ENCODE measurements around the gene USP31. TPM values are rescaled to one million over a fixed set of nuclear protein-coding genes. Genes with fewer than 3 reads are reported as not detected.

USP31 gene
- total RNA-seq, 4 donors from 2014 or later = 7.8 to 29.9 (median 11.0) TPM

- H3K36me3 ChIP-seq = peaks cover 0 to 21% (median 0%) of the 10 kb centered on the region in 3 donors
- H3K27ac ChIP-seq = peak within 1 kb of the TSS in 3 of 4 donors; percentile 29 to 68 (median 62)
- 0% methylated on average over 4 to 14 of the region's 71 CpGs for WGBS, 2 donors
- peaks cover 8 to 50% (median 11%) of the 10 kb centered on the region in 3 donors for H3K4me1 ChIP-seq
- H3K9me3 ChIP-seq = no peaks in the 10 kb centered on the region
- DNase-seq = no peak
- H3K4me3 ChIP-seq = peak within 1 kb of the TSS; percentile 50 to 79 (median 62)
- intact Hi-C loops (cut with DNase I) = loop anchor here (5.0 kb wide), 1 partner anchor 249 kb away; no protein-coding TSS in a partner anchor
- TF ChIP-seq POLR2A (IDR thresholded peaks at IDR 0.05) (peak in 1 of 4 donors; percentile 21), CTCF (IDR thresholded peaks at IDR 0.05) (no peak)
- peaks cover 0 to 54% (median 5%) of the 10 kb centered on the region in 4 donors for H3K27me3 ChIP-seq
These were observed 33.7 kb upstream of the USP31 start, which contains the start of gene SCNN1G for GRCh38 chr16:23182679-23183542. TSS of gene SCNN1G (plus strand) at chr16:23182745. CDS start at chr16:23186272, 3,527 bp downstream.

GRCh38 chr16:23182206-23182678 is 33.0 kb upstream of the USP31 start:
- 6 to 12% methylated on average over 8 to 12 of the region's 33 CpGs for WGBS, 2 donors
- TF ChIP-seq POLR2A (IDR thresholded peaks at IDR 0.05) = no peak
- TF ChIP-seq CTCF (IDR thresholded peaks at IDR 0.05) = peak; percentile 84 to 100 (median 98)
- intact Hi-C loops (cut with DNase I) = loop anchor here (5.0 kb wide), 1 partner anchor 250 kb away; no protein-coding TSS in a partner anchor
- peaks cover 0 to 56% (median 5%) of the 10 kb centered on the region in 4 donors for H3K27me3 ChIP-seq
- peaks cover 8 to 48% (median 11%) of the 10 kb centered on the region in 3 donors for H3K4me1 ChIP-seq
- no peaks in the 10 kb centered on the region for H3K9me3 ChIP-seq
- peak overlapping the region in 2 of 4 donors; percentile 62 to 68 for H3K27ac ChIP-seq
- H3K36me3 ChIP-seq = peaks cover 0 to 14% (median 0%) of the 10 kb centered on the region in 3 donors
- DNase-seq = no peak
- H3K4me3 ChIP-seq = peak overlapping the region; percentile 50 to 79 (median 62)

GRCh38 chr16:23181506-23181905 is 32.3 kb upstream of the USP31 start:
- intact Hi-C loops (cut with DNase I) = loop anchor here (5.0 kb wide), 1 partner anchor 251 kb away; no protein-coding TSS in a partner anchor
- DNase-seq = no peak
- no peak overlapping the region for H3K4me3 ChIP-seq
- WGBS, 2 donors = 80 to 100% methylated on average over 3 to 4 of the region's 4 CpGs
- H3K9me3 ChIP-seq = no peaks in the 10 kb centered on the region
- peaks cover 0 to 7% (median 0%) of the 10 kb centered on the region in 3 donors for H3K36me3 ChIP-seq
- H3K27ac ChIP-seq = no peak overlapping the region
- peaks cover 0 to 63% (median 5%) of the 10 kb centered on the region in 4 donors for H3K27me3 ChIP-seq
- H3K4me1 ChIP-seq = peaks cover 8 to 43% (median 11%) of the 10 kb centered on the region in 3 donors
- TF ChIP-seq POLR2A (IDR thresholded peaks at IDR 0.05) (no peak), CTCF (IDR thresholded peaks at IDR 0.05) (no peak)

- H3K4me1 ChIP-seq = no peaks in the 10 kb centered on the region
- H3K27me3 ChIP-seq = peaks cover 0 to 33% (median 0%) of the 10 kb centered on the region in 4 donors
- intact Hi-C loops (cut with DNase I) = loop anchor here (10.0 kb wide), 1 partner anchor 111 kb away; no protein-coding TSS in a partner anchor
- H3K36me3 ChIP-seq = no peaks in the 10 kb centered on the region
- no peaks in the 10 kb centered on the region for H3K9me3 ChIP-seq
- no peak overlapping the region for H3K4me3 ChIP-seq
- TF ChIP-seq CTCF (IDR thresholded peaks at IDR 0.05) (no peak), POLR2A (IDR thresholded peaks at IDR 0.05) (no peak)
- H3K27ac ChIP-seq = no peak overlapping the region
- no peak for DNase-seq
These were observed 26.4 kb upstream of the USP31 start for GRCh38 chr16:23175651-23176050.

GRCh38 chr16:23174622-23175021 is 25.4 kb upstream of the USP31 start:
- H3K4me3 ChIP-seq = no peak overlapping the region
- H3K27me3 ChIP-seq = peaks cover 0 to 25% (median 0%) of the 10 kb centered on the region in 4 donors
- TF ChIP-seq POLR2A (IDR thresholded peaks at IDR 0.05) (no peak), CTCF (IDR thresholded peaks at IDR 0.05) (no peak)
- H3K9me3 ChIP-seq = no peaks in the 10 kb centered on the region
- WGBS, 2 donors = 40 to 49% methylated on average over 1 to 2 of the region's 2 CpGs
- H3K27ac ChIP-seq = no peak overlapping the region
- no peak for DNase-seq
- no peaks in the 10 kb centered on the region for H3K36me3 ChIP-seq
- intact Hi-C loops (cut with DNase I) = loop anchor here (10.0 kb wide), 1 partner anchor 110 kb away; no protein-coding TSS in a partner anchor
- no peaks in the 10 kb centered on the region for H3K4me1 ChIP-seq

Data from esophagus squamous epithelium (tissue), 5 donors.